HG02623 (cell line): ENCODE measurements around the gene SH3GLB2.

Experiments
- ATAC-seq: cut with Tn5 transposase; IDR thresholded peaks from one replicate; pipeline ENCODE4 v1.9.1; 2021; ENCODE audit warnings: moderate library complexity; ENCODE audit not compliant: unreplicated experiment

SH3GLB2 gene

DNA sequence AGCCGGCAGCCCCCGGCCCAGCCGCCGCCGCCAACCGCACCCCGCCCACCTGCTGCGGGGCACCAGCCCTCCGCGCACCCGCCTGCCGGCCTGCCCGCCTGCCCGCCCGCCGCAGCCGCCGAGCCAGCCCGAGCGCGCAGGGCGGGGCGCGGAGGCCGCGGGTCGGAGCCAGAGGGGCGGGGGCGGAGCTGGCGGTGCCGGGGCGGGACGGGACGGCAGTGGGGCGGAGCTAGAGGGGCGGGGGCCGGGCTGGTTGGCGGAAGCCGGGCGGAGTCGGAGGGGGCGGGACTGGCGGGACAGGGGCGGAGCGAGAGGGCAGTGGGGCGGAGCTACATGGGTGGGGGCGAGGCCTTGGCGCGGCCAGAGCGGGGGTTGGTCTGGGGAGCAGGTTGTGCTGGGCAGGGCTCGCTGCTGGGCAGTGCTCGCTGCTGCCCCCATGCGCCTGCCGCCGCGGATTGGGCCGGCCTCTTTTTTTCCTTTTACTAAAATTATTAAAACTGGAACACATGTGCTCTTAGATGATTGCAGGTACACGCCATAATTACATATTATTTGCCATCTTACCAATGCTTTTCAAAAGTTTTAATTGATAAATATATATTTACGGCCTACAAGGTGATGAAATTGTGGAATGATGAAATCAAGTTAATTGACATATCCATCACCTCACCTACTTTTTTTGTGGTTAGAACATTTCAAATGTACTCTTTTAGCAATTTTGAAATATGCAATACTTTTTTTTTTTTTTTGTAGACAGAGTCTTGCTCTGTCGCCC, at the start of gene SH3GLB2:
Gene SH3GLB2, minus strand, starts transcription at position 140 of the 775 bp plus-strand sequence. CDS start 177 bp downstream, outside the sequence.
- ATAC-seq: peak; percentile 75

DNA sequence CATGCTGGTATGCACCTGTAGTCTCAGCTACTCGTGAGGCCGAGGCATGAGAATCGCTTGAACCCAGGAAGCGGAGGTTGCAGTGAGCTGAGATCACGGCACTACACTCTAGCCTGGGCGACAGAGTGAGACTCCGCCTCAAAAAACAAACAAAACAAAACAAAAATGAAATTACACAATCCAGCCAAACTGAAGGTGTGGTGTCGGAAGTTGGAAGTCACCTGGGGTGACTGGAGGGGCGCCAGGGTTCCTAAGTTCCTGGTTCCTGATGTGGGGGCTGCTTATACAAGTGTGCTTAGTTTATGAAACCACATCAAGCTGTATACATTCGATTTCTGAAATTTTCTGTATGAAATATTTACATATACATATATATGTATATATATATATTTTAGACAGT, 49.1 kb upstream of the SH3GLB2 start:
- no peak for ATAC-seq

DNA sequence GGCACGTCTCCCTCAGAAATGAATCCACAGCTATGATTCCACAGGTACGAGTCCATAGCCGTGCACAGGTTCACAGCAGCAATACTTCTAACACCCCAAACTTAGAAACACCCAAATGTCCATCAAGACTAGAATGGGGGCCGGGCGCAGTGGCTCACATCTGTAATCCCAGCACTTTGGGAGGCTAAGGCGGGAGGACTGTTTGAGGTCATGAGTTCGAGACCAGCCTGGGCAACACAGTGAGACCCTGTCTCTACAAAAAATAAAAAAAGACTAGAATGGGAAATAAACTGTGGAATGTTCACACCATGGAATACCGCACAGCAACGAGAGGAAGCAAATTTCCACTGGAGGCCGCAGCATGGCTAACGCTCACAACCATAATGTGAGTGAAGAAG, 48.5 kb upstream of the SH3GLB2 start:
- no peak for ATAC-seq

DNA sequence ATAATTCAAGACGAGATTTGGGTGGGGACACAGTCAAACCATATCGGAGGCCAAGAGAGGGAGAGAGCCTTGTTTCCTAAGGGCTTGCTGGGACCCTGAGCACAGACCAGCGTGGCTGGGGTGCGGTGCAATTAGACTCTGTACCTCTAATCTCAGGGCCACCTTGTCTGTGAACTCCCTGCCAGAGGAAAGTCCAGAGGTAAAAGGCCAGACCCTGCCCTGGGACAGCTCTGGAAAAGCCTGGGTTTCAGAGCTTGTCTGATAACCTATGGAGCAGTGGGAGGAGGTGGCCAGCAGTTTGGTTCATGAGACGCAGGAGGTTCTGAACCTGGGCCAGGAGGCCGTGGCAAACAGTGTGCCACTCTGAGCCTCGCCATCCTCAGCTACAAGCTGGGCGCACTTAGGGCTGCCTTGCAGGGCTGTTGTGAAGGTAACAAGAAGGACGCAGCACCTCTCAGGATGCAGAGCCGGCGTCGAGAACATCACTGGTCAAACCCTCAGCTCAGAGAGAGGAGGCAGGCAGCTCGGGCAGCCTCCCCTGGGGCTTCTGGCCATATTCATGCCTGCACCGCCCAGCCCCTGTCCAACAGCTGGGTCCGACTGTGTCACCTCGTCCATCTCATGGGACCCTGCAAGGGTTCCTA, 48.0 kb upstream of the SH3GLB2 start:
- no peak for ATAC-seq

DNA sequence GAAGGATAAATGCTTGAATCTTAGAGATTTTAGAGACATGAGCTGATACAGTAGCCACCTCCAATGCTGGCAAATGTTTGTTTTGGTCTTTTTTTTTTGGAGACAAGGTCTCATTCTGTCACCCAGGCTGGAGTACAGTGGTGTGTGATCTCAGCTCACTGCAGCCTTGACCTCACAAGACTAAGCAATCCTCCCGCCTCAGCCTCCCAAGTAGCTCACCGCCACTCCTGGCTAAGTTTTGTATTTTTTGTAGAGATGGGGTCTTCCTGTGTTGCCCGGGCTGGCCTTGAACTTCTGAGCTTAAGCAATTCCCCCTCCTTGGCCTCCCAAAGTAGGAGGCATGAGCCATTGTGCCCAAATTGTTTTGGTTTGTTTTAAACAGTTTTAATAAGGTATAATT, 46.0 kb upstream of the SH3GLB2 start:
- no peak for ATAC-seq

DNA sequence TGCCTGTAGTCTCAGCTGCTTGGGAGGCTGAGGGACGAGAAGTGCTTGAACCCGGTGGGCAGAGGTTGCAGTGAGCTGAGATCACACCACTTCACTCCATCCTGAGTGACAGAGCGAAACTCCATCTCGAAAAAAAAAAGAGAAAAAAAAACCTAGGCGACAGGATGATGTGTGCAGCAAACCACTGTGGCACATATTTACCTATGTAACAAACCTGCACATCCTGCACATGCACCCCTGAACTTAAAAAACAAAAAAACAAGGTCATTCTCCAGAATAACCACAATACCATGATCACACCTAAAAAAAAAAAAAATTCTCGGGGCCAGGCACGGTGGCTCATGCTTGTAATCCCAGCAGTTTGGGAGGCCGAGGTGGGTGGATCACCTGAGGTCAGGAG, 45.3 kb upstream of the SH3GLB2 start:
- no peak for ATAC-seq

DNA sequence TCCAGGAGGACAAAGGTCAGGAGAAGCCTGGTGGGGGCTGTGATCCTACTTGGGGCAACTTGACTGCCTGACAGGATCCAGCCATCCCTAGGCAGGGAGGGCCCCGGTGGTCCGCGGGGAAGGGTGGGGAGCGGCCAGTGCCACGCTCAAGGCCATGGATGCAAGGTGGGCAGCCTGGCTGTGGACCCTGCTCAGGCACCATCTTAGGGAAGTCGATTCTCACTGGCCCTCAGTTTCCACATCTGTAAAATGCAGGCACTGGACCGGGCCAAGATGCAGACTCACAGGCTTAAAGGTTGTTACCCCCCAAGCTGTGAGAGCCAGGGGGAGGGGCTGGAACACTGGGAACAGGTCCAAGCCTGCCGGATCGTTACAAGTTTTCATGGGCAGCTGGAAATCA, 44.0 kb upstream of the SH3GLB2 start:
- ATAC-seq: no peak

DNA sequence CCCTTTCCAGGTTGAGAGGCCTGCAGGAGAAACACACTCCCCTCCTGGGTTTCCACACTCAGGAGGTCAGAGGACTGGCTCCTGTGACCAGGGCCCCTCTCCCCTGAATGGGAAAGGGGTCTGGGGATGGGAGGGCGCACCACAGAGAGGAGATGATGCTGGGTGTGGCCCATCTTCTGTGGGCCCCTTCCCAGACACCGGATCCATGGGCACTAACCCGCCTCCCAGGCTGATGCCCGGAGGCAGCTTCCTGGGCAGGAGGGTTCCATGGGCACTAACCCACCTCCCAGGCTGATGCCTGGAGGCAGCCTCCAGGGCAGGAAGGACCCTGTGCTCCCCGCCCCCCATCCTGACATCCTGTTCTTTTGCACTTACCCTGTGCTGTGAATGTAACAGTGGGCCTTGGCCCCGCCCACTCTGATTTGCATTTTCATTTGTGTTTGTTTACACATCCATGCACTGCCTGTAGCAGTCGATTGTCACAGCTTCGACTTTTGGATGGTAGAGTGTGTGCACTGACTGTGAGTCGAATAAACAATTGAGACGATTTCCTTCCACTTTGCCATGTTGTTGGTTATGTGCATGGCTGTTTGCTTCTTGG, 43.5 kb upstream of the SH3GLB2 start:
- ATAC-seq: no peak

DNA sequence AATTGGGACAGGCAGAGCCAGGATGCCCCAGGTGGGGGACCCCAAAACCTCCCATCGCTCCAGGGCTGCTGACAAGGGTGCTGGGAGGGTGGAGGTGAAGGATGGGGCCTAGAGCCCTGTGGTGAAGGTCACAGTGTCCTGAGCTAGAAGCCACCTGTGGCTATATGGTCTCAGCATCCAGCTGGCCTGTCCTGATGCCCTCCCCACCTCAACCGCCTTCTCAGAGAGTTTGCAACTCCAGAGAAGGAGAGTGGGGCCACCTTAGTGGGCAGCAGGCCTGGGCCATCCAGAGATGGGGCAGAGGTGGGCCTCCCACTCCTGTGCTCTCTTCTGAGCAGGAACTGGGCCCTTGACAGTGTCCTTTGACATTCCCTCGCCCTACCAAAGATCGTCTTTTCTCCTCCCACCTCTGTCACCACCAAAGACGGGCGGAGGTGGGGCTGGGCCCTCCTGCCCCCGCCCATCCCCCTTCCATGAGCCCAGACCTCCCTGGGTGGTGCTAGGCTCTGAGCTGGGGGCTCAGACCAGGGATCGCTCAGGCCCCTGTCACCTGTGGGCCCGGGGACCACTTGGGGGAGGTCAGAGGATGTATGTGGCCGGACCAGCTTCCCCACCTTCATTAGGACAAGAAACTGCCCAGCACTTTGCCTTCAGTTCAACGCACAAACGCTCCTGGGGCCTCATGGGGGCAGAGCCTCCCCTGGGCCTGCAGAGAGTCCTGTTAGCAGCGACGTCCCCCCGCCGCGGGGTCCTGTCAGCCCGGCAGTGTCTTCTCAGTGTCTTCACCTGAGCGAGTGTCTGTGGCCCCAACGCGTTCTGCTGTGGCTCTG, 42.8 kb upstream of the SH3GLB2 start:
- no peak for ATAC-seq

DNA sequence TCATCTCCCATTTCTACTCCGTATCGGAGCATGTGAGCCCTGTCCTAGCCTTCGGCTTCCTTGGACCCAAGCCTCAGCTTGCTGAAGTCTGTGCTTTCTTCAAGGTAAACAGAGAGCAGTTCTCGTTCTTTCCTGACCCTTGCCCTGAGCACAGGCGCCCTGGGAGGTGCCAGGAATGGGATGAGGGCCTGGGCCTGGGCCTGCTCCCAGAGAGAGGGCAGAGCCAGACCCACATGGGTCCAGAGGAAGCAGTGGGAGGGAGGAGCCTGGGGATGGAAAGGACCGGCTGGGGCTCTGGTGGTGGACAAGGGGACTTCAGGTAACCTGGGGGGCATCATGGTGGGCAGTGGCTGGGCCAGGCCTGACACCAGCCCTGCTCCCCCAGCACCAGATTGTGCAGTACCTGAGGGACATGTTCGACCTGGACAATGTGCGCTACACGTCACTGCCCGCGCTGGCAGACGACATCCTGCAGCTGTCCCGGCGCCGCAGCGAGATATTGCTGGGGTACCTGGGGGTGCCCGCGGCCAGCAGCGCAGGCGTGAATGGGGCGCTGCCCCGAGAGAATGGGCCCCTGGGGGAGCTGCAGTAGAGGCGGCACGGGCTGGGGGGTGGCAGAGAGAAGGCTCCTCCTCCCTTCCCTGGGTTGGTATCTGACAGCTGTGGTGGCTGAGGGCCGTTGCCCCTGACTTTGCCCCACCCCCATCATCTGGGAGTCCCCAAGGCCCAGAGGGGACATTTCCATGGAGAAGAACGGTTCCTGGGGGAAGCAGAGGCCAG, 41.9 kb upstream of the SH3GLB2 start:
- ATAC-seq: no peak

DNA sequence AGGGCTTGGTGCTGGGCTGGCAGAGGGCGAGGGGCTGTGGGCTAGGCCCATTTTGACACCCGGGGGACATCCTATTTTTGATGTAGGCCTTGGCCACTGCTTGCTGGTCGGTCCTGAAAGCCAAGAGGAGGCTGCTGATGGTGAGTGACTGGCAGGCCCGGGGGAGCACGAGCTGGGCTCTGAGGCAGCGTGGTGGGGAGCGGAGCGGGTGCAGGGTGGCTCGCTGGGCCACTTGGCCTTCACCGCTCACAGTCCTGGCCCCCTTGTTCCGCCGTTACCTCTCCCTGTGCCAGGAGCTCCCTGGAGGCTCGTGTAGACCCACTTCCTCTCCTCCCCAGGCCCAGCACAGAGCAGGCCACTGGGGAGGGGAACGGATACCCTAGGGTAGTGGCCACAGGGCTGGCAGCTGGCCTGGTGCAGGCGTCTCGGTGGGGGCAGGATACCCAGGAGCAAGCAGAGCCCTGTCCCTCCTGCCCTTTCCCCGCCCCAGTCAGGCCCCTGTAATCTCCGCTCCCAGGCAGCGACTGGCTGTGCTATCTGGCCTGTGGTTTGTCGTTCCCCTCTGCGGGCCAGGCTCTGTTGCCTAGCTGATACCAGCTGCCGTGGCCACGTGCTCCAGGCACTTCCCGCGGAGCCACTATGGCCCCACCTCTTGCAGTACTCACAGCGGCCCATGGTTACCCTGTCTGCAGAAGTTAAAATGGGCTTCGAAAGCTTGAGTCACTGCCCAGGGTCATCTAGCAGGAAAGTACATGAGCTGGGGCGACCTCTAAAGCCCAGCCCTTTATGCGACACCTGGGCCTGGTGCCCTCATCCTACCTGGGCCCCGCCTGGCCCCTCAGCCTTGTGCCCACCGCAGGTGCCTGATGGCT, 41.1 kb upstream of the SH3GLB2 start:
- ATAC-seq: no peak

DNA sequence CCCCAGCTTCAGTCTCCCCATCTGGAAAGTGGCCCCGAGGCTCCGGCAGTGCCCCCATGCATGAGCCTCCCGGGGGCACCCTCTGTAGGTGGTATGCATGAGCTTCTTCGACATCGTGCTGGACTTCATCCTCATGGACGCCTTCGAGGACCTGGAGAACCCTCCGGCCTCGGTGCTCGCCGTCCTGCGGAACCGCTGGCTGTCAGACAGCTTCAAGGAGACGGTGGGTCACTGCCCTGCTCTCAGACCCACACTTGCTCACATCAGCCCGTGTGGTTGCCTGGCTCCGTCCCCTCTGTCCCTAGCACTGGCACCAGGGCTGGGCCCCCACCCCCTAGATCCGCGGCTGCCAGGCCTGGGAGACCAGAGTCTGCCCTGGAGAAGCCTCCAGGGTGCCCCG, 40.0 kb upstream of the SH3GLB2 start:
- ATAC-seq: no peak

DNA sequence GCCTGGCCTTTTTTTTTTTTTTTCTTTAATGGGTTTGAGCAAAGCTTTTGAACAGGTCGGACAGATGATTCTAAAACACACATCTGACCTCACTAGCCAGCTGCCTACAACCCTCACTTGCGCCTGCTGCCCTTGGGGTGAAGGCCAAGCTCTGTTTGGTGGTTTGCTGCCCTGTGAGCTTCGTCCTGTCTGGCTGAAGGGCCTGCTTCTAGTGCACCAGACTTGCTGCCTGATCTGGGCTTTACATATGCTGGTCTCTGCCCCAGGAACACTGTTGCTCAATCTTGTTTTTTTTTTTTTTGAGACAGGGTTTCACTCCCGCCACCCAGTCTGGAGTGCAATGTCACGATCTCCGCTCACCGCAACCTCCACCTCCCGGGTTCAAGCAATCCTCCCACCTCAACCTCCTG, 36.4 kb upstream of the SH3GLB2 start:
- ATAC-seq: no peak

DNA sequence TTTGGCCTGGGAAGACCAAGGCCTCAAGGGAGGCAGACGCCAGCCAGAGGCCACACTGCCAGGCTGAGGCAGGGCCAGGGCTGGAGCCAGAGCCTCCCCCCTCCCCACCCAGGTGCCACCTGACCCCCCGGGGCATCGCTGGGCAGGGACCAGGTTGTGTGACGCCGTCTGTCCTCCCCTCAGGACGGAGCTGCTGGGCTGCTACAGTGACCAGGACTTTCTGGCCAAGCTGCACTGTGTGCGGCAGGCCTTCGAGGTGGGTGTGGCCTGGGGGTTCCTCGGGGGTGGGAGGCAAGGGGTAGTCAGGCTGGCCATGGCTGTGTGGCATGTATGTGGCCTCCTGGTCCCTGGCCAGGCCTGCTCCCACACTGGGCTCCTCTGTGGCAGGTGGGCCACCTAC, 34.9 kb upstream of the SH3GLB2 start:
- ATAC-seq: no peak

DNA sequence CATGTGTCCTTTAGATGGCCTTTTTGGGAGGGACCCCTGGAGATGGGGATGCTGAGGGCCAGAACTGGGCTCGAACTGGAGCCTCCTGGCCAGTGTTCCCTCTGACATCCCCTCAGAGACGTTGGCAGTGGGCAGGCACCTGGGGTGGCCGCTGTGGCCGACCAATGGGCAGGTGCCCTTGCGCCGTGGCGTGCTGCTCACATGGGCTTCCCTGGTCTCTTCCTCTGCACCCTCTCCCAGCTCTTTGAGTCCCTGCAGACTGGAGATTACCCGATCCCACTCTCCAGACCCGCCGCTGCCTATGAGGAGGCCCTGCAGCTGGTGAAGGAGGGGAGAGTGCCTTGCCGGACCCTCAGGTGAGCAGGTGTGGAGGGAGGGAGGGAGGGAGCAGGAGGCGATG, 32.9 kb upstream of the SH3GLB2 start:
- no peak for ATAC-seq

DNA sequence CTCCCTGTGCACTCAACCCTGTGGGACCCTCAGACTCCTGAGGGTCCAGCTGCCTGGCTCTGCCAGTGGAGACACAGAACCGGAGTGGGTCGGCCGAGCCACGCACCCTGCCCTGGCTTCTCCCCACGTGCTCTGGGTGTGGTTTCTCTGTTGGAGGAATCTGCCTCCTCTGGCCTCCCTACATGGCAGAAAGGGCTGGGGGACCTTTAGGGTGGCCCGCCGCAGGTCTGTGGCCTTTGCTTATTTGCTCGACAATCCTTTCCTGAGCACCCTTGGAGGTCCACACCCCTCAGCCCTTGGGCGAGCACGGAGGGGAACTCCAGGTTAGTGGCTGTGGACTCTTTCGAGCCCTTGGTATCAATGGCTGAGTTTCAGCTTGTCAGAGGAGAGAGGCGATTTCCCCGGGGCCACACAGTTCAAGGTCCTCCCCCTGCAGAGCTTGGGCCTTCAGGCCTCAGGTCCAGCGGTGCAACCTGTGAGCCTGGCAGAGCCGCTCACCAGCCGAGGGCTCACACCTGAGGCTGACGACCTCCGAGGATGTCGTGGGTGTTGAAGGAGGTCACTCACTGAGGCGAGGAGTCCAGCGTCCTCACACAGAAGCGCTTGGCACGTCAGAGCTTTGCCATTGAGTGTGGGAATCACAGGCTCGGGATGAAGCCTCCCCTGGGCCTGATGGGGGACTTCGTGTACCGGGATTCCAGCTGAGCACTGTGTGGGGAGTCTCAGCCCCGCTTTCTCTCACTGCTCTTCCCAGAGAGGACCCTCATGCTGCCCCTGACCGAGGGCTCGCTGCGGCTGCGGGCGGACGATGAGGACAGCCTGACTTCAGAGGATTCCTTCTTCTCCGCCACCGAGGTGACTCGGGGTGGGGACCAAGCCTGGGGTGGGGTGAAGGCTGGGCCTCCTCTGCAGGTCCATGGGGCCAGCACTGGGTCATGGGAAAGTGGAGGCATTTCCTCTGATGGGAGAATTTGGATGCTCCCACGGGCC, 32.0 kb upstream of the SH3GLB2 start:
- ATAC-seq: no peak

DNA sequence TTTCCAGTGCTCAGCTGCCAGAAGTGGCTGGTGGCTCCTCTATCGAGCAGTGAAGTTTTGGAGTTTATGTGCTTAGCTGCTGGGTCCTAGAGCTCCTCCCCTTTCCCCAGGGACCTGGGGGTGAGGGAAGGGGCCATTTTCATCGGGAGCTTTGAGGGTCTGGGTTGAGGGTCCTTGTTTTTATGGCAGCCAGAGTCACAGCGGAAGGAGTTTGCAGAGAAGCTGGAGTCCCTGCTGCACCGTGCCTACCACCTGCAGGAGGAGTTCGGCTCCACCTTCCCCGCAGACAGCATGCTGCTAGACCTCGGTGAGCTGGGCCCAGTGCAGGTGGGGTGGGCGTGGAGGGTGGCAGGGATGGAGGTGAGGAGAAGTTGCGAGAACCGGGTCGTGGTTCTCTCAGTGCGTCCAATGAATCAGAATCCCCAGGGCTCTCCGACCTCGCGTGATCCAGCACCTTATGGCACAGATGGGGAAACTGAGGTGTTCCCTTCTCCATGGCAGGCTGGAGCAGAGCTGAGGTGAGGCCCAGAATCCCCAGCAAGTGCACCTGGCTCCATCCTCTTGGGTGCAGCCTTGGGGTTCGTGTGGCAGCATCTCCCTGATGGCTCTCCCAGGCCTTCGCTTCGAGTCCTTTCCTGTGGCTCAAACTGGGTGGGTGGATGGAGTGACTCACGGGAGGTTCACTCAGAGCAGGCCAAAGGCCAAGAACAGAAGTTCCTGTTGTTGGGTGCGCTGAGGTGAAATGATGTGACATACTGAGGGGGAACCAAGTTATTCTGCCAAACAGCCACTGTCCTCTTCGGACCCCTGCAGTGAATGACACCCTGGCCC, 31.0 kb upstream of the SH3GLB2 start:
- ATAC-seq: no peak
